ENCODE data around the gene NBEA. TPM values are rescaled to one million over a fixed set of nuclear protein-coding genes. Genes with fewer than 3 reads are reported as not detected.

The NBEA gene
- total RNA-seq, 6 experiments from 2014 or later = 5.6 to 9.6 (median 6.9) TPM

- no peak overlapping the region; the same call in 1 of the 2 replicates for H3K27ac Mint-ChIP-seq
- H3K4me3 Mint-ChIP-seq = no peak overlapping the region
- peaks cover 16% of the 10 kb centered on the region for H3K4me1 Mint-ChIP-seq (ENCODE audit: low read depth)
- H3K36me3 Mint-ChIP-seq (ENCODE audit: low read depth) = no peaks in the 10 kb centered on the region
- DNase-seq = no peak
- H3K9me3 Mint-ChIP-seq = no peaks in the 10 kb centered on the region
- no peaks in the 10 kb centered on the region for H3K27me3 Mint-ChIP-seq (ENCODE audit: insufficient read depth)
- TF ChIP-seq CTCF (IDR thresholded peaks at IDR 0.05) = no peak
These were observed 518.0 kb downstream of the NBEA start for GRCh38 chr13:35460061-35460460.

- Mint-ChIP-seq H3K27me3 (ENCODE audit: insufficient read depth) (no peaks in the 10 kb centered on the region; the same call in 1 of the 2 replicates), H3K9me3 (no peaks in the 10 kb centered on the region), H3K4me1 (ENCODE audit: low read depth) (peaks cover 28% of the 10 kb centered on the region), H3K27ac (no peak overlapping the region), H3K36me3 (ENCODE audit: low read depth) (no peaks in the 10 kb centered on the region), H3K4me3 (no peak overlapping the region)
- no peak for DNase-seq
- no peak for TF ChIP-seq CTCF (IDR thresholded peaks at IDR 0.05)
These were observed 523.3 kb downstream of the NBEA start for GRCh38 chr13:35465371-35465770.

GRCh38 chr13:35468195-35468594 is 526.1 kb downstream of the NBEA start:
- H3K4me3 Mint-ChIP-seq = peak overlapping the region; percentile 63

GRCh38 chr13:35469806-35470525 is 527.9 kb downstream of the NBEA start:
- Mint-ChIP-seq H3K27ac (peak overlapping the region; percentile 95), H3K4me3 (peak overlapping the region; percentile 92), H3K9me3 (peaks cover under 1% of the 10 kb centered on the region; the same call in 1 of the 2 replicates), H3K27me3 (ENCODE audit: insufficient read depth) (peaks cover 4% of the 10 kb centered on the region; the same call in 1 of the 2 replicates), H3K36me3 (ENCODE audit: low read depth) (peaks cover 36% of the 10 kb centered on the region), H3K4me1 (ENCODE audit: low read depth) (peaks cover 26% of the 10 kb centered on the region)
- no peak for DNase-seq
- no peak for TF ChIP-seq CTCF (IDR thresholded peaks at IDR 0.05)

More at GRCh38 chr13:35468195-35468594, 526.1 kb downstream of the NBEA start:
- H3K4me1 Mint-ChIP-seq (ENCODE audit: low read depth) = peaks cover 26% of the 10 kb centered on the region
- TF ChIP-seq CTCF (IDR thresholded peaks at IDR 0.05) = no peak
- H3K9me3 Mint-ChIP-seq = no peaks in the 10 kb centered on the region
- H3K36me3 Mint-ChIP-seq (ENCODE audit: low read depth) = peaks cover 20% of the 10 kb centered on the region
- no peaks in the 10 kb centered on the region; the same call in 1 of the 2 replicates for H3K27me3 Mint-ChIP-seq (ENCODE audit: insufficient read depth)
- peak; percentile 47 for DNase-seq
- peak overlapping the region; percentile 77 for H3K27ac Mint-ChIP-seq

- Mint-ChIP-seq H3K27ac (peak overlapping the region; percentile 95), H3K4me3 (peak overlapping the region; percentile 92), H3K36me3 (ENCODE audit: low read depth) (peaks cover 46% of the 10 kb centered on the region), H3K27me3 (ENCODE audit: insufficient read depth) (peaks cover 10% of the 10 kb centered on the region), H3K4me1 (ENCODE audit: low read depth) (peaks cover 26% of the 10 kb centered on the region), H3K9me3 (peaks cover 8% of the 10 kb centered on the region)
- DNase-seq = peak; percentile 74
- no peak for TF ChIP-seq CTCF (IDR thresholded peaks at IDR 0.05)
These were observed 528.9 kb downstream of the NBEA start for GRCh38 chr13:35470671-35471661.

Measured in HFFc6 (cell line).